ENCODE measurements around the gene PDGFD. TPM values are rescaled to one million over a fixed set of nuclear protein-coding genes. Genes with fewer than 3 reads are reported as not detected.

The PDGFD gene
- total and polyA plus RNA-seq, 9 donors = 42.8 to 134 (median 77.9) TPM

DNA sequence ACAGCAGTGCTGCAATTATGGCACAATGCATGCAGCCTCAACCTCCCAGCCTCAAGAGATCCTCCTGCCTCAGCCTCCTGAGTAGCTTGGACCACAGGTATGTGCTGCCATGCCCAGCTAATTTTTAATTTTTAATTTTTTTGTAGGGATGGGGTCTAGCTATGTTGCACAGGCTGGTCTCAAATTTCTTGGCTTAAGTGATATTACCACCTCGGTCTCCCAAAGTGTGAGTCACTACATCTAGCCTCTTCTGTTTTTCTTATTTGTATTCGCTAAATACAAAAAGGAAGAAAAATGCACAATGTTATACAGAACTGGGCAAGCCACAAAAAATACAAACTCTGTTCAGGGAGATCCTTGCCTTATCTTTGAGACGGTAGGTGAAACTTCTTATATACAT, 65.4 kb downstream of the PDGFD start:
- intact Hi-C loops (cut with DNase I) = no loop called here
- TF ChIP-seq EP300 (IDR thresholded peaks at IDR 0.05) (no peak), CTCF (IDR thresholded peaks at IDR 0.05) (no peak), POLR2A (IDR thresholded peaks at IDR 0.05) (no peak)
- no peaks in the 10 kb centered on the region for H3K36me3 ChIP-seq
- DNase-seq = no peak
- H3K4me3 ChIP-seq = no peak overlapping the region
- H3K4me1 ChIP-seq (ENCODE audit: insufficient read depth) = no peaks in the 10 kb centered on the region
- no peak overlapping the region for H3K27ac ChIP-seq
- H3K27me3 ChIP-seq = no peaks in the 10 kb centered on the region
- 12 to 18% (median 12%) methylated on average over 3 of the region's 3 CpGs for WGBS, 3 donors
- H3K9me3 ChIP-seq = no peaks in the 10 kb centered on the region

DNA sequence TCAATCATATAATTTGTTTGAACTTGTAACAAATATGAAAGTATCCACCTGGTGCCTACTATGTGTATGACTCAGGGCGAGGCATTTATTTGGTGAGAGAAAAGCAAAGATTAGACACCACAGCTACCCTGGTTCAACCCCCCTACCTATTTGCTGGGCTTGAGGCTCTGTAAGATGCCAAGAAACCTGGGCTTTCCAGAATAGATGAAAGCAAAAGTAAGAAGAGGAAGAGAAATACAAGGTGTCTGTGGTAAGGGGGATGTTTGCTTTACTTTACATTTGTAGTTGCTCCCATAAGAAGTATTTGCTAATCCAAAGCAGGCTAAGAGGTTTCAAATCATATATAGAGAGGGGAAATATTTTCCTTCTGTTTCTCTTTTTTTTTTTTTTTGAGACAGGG, 65.8 kb downstream of the PDGFD start:
- H3K4me1 ChIP-seq (ENCODE audit: insufficient read depth) = no peaks in the 10 kb centered on the region
- intact Hi-C loops (cut with DNase I) = no loop called here
- no peaks in the 10 kb centered on the region for H3K36me3 ChIP-seq
- no peak overlapping the region for H3K4me3 ChIP-seq
- DNase-seq = no peak
- no peaks in the 10 kb centered on the region for H3K27me3 ChIP-seq
- TF ChIP-seq CTCF (IDR thresholded peaks at IDR 0.05) (no peak), EP300 (IDR thresholded peaks at IDR 0.05) (no peak), POLR2A (IDR thresholded peaks at IDR 0.05) (no peak)
- whole genome bisulfite sequencing, 3 donors = 88 to 99% (median 91%) methylated on average over 1 of the region's 1 CpG
- no peak overlapping the region for H3K27ac ChIP-seq
- H3K9me3 ChIP-seq = no peaks in the 10 kb centered on the region

DNA sequence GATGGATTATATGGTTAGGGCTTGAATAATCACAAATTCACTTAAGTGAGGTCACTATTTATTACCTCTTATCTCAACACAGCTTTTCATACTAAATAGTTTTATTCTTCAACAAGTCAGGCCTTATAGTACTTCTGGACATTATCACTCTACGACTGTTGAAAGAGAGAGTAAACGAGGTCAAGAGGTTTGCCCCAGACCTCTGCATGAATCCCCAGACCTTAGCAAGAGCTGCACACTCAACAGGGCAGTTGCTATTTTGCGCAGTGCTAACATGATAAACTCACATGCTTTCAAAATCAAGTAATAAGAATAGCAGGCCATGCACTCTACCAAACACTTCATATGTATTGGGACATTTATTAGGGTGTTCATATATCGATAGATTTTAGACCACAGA, 67.0 kb downstream of the PDGFD start:
- no peak overlapping the region for H3K27ac ChIP-seq
- no peaks in the 10 kb centered on the region for H3K36me3 ChIP-seq
- H3K4me3 ChIP-seq = no peak overlapping the region
- TF ChIP-seq EP300 (IDR thresholded peaks at IDR 0.05) (no peak), POLR2A (IDR thresholded peaks at IDR 0.05) (no peak)
- no peaks in the 10 kb centered on the region for H3K27me3 ChIP-seq
- DNase-seq = no peak
- intact Hi-C loops (cut with DNase I) = no loop called here
- WGBS, 3 donors = 81 to 84% (median 81%) methylated on average over 4 of the region's 4 CpGs
- no peaks in the 10 kb centered on the region for H3K4me1 ChIP-seq (ENCODE audit: insufficient read depth)
- no peaks in the 10 kb centered on the region for H3K9me3 ChIP-seq

DNA sequence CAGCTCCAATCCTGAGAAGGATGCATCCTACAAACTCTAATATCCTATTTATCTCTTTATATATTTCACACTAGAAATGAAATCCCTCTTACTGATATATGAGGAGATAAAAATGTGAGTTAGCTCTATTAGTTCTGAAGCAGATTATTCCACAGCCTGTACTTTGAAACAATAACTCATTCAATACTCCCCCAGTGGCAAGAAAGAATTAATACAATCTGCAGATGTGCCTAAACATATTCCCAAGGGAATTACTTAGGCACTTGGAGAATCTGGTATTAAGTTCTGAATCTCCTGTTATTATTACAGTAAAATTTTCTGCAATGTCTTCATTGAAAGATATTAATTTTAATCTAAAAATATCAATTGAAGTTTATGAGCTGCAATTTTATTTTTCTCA, 68.2 kb downstream of the PDGFD start:
- intact Hi-C loops (cut with DNase I) = no loop called here
- H3K4me1 ChIP-seq (ENCODE audit: insufficient read depth) = no peaks in the 10 kb centered on the region
- no peaks in the 10 kb centered on the region for H3K27me3 ChIP-seq
- TF ChIP-seq EP300 (IDR thresholded peaks at IDR 0.05) = no peak
- no peak for TF ChIP-seq CTCF (IDR thresholded peaks at IDR 0.05)
- TF ChIP-seq POLR2A (IDR thresholded peaks at IDR 0.05) = no peak
- DNase-seq = no peak
- H3K36me3 ChIP-seq = no peaks in the 10 kb centered on the region
- no peaks in the 10 kb centered on the region for H3K9me3 ChIP-seq
- H3K27ac ChIP-seq = no peak overlapping the region
- H3K4me3 ChIP-seq = no peak overlapping the region

GRCh38 chr11:104094576-104094975, 69.4 kb downstream of the PDGFD start:
- intact Hi-C loops (cut with DNase I) = no loop called here
- WGBS, 3 donors = 87 to 91% (median 89%) methylated on average over 3 of the region's 3 CpGs
- H3K4me1 ChIP-seq (ENCODE audit: insufficient read depth) = no peaks in the 10 kb centered on the region

More at GRCh38 chr11:104094576-104094975, 69.4 kb downstream of the PDGFD start:
- Histone ChIP-seq H3K27me3 (no peaks in the 10 kb centered on the region), H3K9me3 (no peaks in the 10 kb centered on the region), H3K27ac (no peak overlapping the region), H3K4me3 (no peak overlapping the region), H3K36me3 (no peaks in the 10 kb centered on the region)
- TF ChIP-seq EP300 (IDR thresholded peaks at IDR 0.05) = no peak
- TF ChIP-seq POLR2A (IDR thresholded peaks at IDR 0.05) = no peak
- no peak for TF ChIP-seq CTCF (IDR thresholded peaks at IDR 0.05)
- DNase-seq = no peak

Data from ovary (tissue), 9 donors.